HS-5 (cell line): ENCODE data around the gene SIRT2.

Source experiments
- DNase-seq: peaks from one replicate; pipeline ENCODE4 v3.0.0-alpha.2; 2012; ENCODE audit warnings: low read depth

SIRT2 gene

GRCh38 chr19:38845374-38846024, 53.9 kb downstream of the SIRT2 start:
- DNase-seq = no peak

GRCh38 chr19:38844093-38844686, 55.2 kb downstream of the SIRT2 start:
- DNase-seq = no peak

- DNase-seq = no peak
Observed at GRCh38 chr19:38843175-38843758, 56.2 kb downstream of the SIRT2 start.

GRCh38 chr19:38842439-38843174, 56.8 kb downstream of the SIRT2 start:
- no peak for DNase-seq

- no peak for DNase-seq
Observed at GRCh38 chr19:38841787-38842438, 57.5 kb downstream of the SIRT2 start.

- no peak for DNase-seq
Observed at GRCh38 chr19:38841180-38841766, 58.1 kb downstream of the SIRT2 start.

- no peak for DNase-seq
Observed at GRCh38 chr19:38840583-38840968, 58.8 kb downstream of the SIRT2 start.

- DNase-seq = no peak
Observed at GRCh38 chr19:38839816-38840582, 59.4 kb downstream of the SIRT2 start.

- DNase-seq = no peak
Observed at GRCh38 chr19:38838986-38839761, 60.2 kb downstream of the SIRT2 start.

GRCh38 chr19:38838208-38838985, 61.0 kb downstream of the SIRT2 start:
- no peak for DNase-seq

- DNase-seq = no peak
Observed at GRCh38 chr19:38837656-38838121, 61.7 kb downstream of the SIRT2 start.

GRCh38 chr19:38836983-38837626, 62.3 kb downstream of the SIRT2 start:
- no peak for DNase-seq

- DNase-seq = no peak
Observed at GRCh38 chr19:38836159-38836982, 63.0 kb downstream of the SIRT2 start.

- no peak for DNase-seq
Observed at GRCh38 chr19:38834590-38834989, 64.8 kb downstream of the SIRT2 start.

GRCh38 chr19:38834104-38834490, 65.3 kb downstream of the SIRT2 start:
- no peak for DNase-seq

GRCh38 chr19:38833092-38833425, 66.4 kb downstream of the SIRT2 start:
- DNase-seq = no peak

- DNase-seq = peak; percentile 67
Observed at GRCh38 chr19:38831142-38831605, 68.2 kb downstream of the SIRT2 start.

GRCh38 chr19:38830039-38830733, 69.2 kb downstream of the SIRT2 start:
- DNase-seq = no peak
